Renal cortex interstitium (tissue), 15 donors: ENCODE measurements around the gene PALM2AKAP2. TPM values are rescaled to one million over a fixed set of nuclear protein-coding genes. Genes with fewer than 3 reads are reported as not detected.

Source experiments
- DNase-seq, 11 donors: peaks; one replicate each; pipeline ENCODE4 v3.0.0-alpha.2; 2013; ENCODE audit warnings: low read depth in 9 of 11, low spot score in 4 of 11; ENCODE audit errors: extremely low read depth in 1 of 11
- long read RNA-seq, 16 experiments: transcript quantifications; one replicate each; lab custom pipeline, GENCODE V29; 2026
- polyA plus RNA-seq, 3 donors: library from polyadenylated mRNA; unstranded; fragments of 120-200 nt; gene quantifications; one replicate each; pipeline ENCODE4 v1.2.1, GENCODE V29; 2013; ENCODE audit not compliant: insufficient read length in 3 of 3

The PALM2AKAP2 gene
- polyA plus RNA-seq = 10 to 100 TPM in 2 of 3 donors, 1 to 10 TPM in 1; 8.9 to 12.2 (median 11.0) TPM
- long read RNA-seq, donor 1, partial matches to known transcripts = 6 of 6 reads
- long read RNA-seq, donor 1, other reads (novel, unspliced or antisense) = 0 of 6 reads
- long read RNA-seq, donor 2 = 0 reads
- long read RNA-seq, donor 3, partial matches to known transcripts = 10 of 10 reads
- long read RNA-seq, donor 3, other reads (novel, unspliced or antisense) = 0 of 10 reads
- long read RNA-seq, donor 4, full-length matches to known transcripts = 3 of 8 reads
- long read RNA-seq, donor 4, partial matches to known transcripts = 5 of 8 reads
- long read RNA-seq, donor 4, other reads (novel, unspliced or antisense) = 0 of 8 reads
- long read RNA-seq, donor 5 = 0 reads
- long read RNA-seq, donor 6, full-length matches to known transcripts = 1 of 17 reads
- long read RNA-seq, donor 6, partial matches to known transcripts = 16 of 17 reads
- long read RNA-seq, donor 6, other reads (novel, unspliced or antisense) = 0 of 17 reads
- long read RNA-seq, donor 7, partial matches to known transcripts = 10 of 11 reads
- long read RNA-seq, donor 7, other reads (novel, unspliced or antisense) = 0 of 11 reads
- long read RNA-seq, donor 8, partial matches to known transcripts = 18 of 19 reads
- long read RNA-seq, donor 8, other reads (novel, unspliced or antisense) = 0 of 19 reads
- long read RNA-seq, donor 9 = 0 reads
- long read RNA-seq, donor 10 = 0 reads
- long read RNA-seq, donor 11, full-length matches to known transcripts = 1 of 6 reads
- long read RNA-seq, donor 11, partial matches to known transcripts = 5 of 6 reads
- long read RNA-seq, donor 11, other reads (novel, unspliced or antisense) = 0 of 6 reads
- long read RNA-seq, donor 12 = 0 reads
- long read RNA-seq, donor 13 = 0 reads
- long read RNA-seq, donor 14, partial matches to known transcripts = 0 of 1 reads
- long read RNA-seq, donor 14, other reads (novel, unspliced or antisense) = 0 of 1 reads
- long read RNA-seq, donor 15 = 0 reads
- long read RNA-seq, donor 16, partial matches to known transcripts = 25 of 26 reads
- long read RNA-seq, donor 16, other reads (novel, unspliced or antisense) = 0 of 26 reads

DNA sequence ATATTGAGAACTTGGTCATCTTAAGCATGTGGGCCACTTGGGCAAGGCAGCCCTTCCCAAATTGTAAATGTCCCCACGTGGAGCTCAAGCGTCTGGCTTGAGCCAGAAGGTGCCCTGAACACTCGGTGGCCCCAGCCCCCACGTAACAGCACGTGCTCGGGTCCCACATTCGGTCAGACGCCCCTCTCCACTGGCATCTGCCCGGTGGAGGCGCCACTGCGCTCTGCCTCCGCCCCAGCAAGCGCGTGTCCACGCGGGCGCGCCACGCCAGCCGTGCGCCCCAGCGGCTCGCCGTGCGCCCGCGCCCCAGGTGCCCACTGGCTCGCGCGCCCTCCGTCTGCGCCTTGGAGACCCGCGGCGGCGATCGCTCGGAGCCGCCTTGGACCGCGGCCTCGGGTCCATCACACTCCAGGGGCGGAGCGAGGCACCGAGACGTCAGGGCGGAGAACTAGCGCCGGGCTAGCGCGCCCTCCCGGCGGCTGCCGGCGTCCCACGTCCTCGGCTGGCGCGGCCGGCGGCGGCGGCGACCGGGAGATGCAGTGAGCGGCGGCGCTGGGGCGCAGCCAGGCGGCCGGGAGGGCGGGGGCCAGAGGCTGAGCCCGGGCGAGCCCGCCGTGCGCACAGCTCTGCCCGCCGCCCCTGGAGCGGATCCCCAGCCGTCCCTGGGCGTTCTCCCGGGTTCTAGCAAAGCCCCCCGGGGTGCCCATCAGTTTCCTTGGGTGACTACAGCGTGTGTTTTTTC, at the start of gene PALM2AKAP2:
PALM2AKAP2 (plus strand) TSS at position 488 of the 742 bp plus-strand sequence. CDS start 291 bp downstream, outside the sequence.
- peak in 8 of 11 donors; percentile 45 to 70 (median 59) for DNase-seq

DNA sequence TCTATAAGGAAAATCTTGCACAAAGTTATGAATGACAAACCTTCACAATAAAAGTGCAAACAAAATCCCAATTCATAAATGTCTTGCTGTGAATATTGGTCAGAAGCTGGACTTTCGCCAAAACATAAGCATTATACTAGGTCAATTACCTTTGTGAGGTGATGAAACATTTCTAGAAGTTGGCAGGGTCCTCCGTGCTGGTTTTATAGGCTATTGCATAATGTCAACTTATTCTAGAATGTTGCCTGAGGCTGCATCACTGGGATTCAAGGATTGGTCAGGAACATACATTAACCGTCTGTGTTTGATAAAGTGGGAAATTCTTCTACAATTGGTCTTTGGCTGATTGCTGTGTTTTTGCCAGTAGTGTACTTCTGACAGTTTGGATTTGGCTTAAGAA, 49.8 kb upstream of the PALM2AKAP2 start:
- DNase-seq = no peak

DNA sequence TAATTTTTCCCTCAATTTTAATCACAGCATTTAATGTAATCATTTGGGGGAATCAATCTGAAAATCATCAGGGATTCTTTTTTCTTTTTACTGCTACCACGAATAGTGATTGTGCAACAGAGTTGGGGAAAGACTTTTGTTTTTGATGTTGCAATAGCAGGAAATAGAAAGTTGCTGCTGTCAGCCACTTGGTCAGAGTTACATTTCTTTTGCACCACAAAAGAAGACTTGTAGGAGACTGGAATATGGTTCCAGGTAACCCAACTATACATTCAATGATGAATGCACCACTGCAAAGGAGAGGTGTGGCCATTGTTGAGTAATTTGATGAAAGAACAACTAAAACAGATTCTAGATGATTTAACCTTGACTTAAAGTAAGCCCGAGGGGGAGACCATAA, 46.3 kb upstream of the PALM2AKAP2 start:
- no peak for DNase-seq

GRCh38 chr9:109734814-109735213, 45.2 kb upstream of the PALM2AKAP2 start:
- DNase-seq = no peak

- no peak for DNase-seq
These were observed 44.2 kb upstream of the PALM2AKAP2 start for GRCh38 chr9:109735801-109736200.

DNA sequence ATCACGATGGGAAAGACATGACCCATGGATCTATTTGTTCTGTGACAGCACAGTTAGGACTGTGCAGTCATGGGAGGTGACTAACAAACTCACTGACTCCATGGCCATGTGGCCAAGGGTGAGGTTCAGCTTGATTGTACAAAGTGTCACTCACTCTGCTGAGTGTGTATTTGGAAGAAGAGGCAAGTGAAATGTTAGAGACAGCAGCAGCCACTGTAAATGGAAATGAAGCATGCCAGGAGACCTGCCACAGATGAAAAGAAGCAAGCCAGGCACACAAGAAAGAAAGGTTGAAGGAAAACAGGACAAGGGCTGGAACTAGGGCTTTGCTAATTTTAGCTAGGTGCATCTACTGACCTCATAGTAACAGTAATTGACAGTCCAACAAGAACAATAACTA, 42.7 kb upstream of the PALM2AKAP2 start:
- DNase-seq = no peak

- no peak for DNase-seq
These were observed 40.2 kb upstream of the PALM2AKAP2 start for GRCh38 chr9:109739760-109740159.

- DNase-seq = no peak
These were observed 37.1 kb upstream of the PALM2AKAP2 start for GRCh38 chr9:109742776-109743348.

DNA sequence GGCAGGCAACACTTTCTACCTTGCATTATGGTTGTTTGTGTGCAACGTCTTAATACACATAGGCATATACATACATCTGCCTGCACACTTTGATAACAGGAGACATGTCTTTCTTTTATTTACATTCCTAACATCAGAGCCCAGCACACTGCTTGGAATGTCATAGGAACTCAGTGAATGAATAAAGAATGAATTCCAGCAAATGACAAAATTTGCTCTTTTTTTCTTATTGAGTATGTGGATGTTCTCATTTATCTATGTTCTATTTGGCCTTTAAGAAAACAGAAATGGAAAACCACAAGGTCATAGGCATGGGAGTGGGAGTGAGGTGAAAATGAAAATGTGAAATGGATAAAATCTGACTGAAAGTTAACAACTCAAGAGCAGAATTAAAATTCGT, 36.3 kb upstream of the PALM2AKAP2 start:
- no peak for DNase-seq

- DNase-seq = peak in 1 of 11 donors; percentile 26
These were observed 34.4 kb upstream of the PALM2AKAP2 start for GRCh38 chr9:109745335-109746283.

GRCh38 chr9:109751253-109751652, 28.7 kb upstream of the PALM2AKAP2 start:
- DNase-seq = peak in 1 of 11 donors; percentile 32

DNA sequence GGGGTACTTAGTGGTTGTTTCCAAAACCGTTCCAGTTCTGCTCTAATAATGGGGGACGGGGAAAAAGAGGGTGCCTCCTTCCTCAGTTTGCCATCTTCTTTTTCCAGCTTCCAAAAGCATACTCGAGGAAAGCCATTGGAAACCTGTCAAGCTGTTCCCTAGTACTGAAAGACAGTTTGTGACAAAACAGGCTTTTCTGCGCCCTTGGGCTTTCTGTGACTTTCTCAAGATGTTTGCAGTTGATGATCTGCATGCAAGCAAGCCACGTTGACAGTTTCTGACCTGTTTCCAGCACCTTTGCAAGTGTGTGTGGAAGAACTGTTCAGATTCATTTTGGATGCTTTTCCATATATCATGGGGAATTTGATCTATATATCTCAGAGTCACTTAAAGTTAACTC, 26.7 kb upstream of the PALM2AKAP2 start:
- DNase-seq = no peak

DNA sequence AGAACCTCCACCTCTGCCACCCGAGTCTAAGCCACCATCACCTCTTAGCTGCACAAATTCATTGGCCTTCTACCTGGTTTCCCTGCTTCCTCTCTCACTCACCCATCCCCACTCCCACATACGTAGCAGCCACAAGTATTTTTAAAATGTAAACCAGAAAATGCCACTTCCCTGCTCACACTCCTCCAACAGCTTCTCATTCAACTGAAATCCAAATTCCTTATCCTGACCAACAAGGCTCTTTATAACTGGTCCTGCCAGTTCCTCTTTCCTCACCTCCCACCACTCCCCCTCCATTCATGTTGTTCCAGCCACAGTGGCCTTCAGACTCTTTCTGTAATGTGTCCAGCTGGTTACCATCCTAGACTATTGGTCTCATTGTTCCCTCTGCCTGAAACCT, 25.0 kb upstream of the PALM2AKAP2 start:
- DNase-seq = no peak

DNA sequence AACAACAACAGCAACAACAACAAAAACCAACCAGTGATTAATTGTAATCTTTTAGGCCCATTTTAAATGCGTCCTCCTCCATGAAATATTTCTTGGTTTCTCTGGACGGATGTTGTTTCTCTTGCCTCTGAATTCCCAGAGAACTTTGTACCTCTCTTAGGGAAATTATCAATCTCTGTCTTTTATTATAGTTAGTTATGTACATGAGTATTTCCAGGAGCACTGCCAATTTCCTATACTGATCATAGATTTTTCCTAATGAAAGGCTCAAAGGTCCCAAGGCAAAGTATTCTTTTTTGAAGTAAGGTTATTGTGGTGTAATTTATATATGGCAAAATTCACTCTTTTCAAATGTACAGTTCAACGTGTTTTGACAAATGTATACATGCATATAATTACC, 20.4 kb upstream of the PALM2AKAP2 start:
- DNase-seq = no peak

- no peak for DNase-seq
These were observed 14.7 kb upstream of the PALM2AKAP2 start for GRCh38 chr9:109765278-109765677.

GRCh38 chr9:109765830-109766229, 14.2 kb upstream of the PALM2AKAP2 start:
- DNase-seq = no peak

DNA sequence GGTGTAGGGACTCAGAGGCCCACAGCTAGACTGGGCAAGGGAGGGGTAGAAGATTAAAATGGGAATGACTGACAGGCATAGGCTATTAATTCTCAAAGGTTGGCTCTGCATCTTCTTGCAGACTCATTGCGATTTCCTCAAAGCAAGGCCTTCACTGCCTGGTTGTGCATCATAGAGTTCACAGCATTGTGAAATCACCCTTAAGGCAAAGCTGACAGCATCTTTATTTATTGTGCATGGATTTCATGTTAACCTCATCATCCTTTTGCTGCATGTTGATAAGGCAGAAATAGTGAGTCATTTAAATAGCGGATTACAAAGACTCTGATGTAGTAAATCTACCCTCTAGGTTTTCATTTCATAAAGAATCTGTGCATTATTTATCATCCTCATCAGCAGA, 13.6 kb upstream of the PALM2AKAP2 start:
- DNase-seq = no peak

DNA sequence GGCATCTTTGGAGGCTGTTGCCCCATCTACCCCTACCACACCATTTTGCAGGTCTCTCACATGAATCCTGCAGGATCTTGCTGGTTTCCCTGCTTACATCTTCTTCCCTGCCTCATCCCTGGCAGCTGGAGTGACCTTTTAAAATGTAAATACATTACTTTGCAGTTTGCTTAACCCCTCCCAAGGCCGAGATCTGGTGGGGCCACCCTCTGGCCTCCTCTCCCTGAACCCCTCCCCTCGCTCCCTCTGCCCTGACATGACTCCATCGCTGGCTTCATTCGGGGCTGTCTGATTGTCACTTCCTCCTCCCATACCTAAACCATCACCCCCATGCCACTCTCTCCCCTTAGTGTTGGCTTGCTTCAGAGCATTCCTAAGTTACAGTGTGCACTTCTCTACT, 12.6 kb upstream of the PALM2AKAP2 start:
- no peak for DNase-seq
